ENCODE results near the gene TRIM75.

TRIM75 gene

DNA sequence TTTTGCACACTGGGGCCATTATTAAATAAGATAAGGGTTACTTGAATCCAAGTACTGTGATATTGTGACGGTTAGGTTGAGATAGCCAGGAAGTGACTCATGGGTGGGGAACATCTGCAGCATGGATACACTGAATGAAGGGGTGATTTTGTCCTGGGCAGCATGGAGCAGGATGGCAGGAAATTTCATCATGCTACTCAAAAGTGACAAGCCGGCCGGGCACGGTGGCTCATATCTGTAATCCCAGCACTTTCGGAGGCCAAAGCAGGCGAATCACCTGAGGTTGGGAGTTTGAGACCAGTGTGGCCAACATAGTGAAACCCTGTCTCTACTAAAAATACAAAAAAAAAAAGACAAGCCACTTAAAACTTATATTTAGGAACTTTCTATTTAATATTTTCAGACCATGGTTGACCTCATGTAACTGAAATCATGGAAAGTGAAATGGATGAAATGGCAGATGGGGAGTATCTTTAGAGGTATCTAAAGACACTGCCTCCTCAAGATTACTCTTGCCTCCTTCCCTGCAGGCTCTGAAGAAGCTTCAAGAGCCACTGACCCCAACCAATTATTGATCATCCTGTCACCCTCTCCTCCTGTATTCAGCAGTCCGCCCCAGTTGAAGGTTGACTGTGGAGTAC lies 25.8 kb upstream of the TRIM75 start:
- H3K27me3 ChIP-seq (ENCODE audit: insufficient read depth, low read length, poor library complexity) = no peaks in the 10 kb centered on the region
- H3K27ac ChIP-seq (ENCODE audit: low read length) = no peak overlapping the region
- no peaks in the 10 kb centered on the region for H3K36me3 ChIP-seq (ENCODE audit: insufficient read depth, low read length)
- TF ChIP-seq EZH2 (IDR thresholded peaks at IDR 0.05; ENCODE audit: borderline replicate concordance, low read depth, low read length, severe bottlenecking) = no peak
- TF ChIP-seq, protein P1, sequence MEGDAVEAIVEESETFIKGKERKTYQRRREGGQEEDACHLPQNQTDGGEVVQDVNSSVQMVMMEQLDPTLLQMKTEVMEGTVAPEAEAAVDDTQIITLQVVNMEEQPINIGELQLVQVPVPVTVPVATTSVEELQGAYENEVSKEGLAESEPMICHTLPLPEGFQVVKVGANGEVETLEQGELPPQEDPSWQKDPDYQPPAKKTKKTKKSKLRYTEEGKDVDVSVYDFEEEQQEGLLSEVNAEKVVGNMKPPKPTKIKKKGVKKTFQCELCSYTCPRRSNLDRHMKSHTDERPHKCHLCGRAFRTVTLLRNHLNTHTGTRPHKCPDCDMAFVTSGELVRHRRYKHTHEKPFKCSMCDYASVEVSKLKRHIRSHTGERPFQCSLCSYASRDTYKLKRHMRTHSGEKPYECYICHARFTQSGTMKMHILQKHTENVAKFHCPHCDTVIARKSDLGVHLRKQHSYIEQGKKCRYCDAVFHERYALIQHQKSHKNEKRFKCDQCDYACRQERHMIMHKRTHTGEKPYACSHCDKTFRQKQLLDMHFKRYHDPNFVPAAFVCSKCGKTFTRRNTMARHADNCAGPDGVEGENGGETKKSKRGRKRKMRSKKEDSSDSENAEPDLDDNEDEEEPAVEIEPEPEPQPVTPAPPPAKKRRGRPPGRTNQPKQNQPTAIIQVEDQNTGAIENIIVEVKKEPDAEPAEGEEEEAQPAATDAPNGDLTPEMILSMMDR (IDR thresholded peaks at IDR 0.05; ENCODE audit: borderline replicate concordance, extremely low read depth, low read length, poor library complexity, severe bottlenecking) = no peak
- ATAC-seq (ENCODE audit: insufficient read depth, low read depth) (no peak), DNase-seq (no peak)
- H3K9ac ChIP-seq (ENCODE audit: low read depth, low read length) = no peak overlapping the region
- no peak overlapping the region for H2AFZ ChIP-seq (ENCODE audit: low read depth, low read length)
- no peaks in the 10 kb centered on the region for H3K9me3 ChIP-seq (ENCODE audit: insufficient read depth, low read length, severe bottlenecking)
- H3K4me2 ChIP-seq (ENCODE audit: insufficient read depth, low read length) = no peak overlapping the region
- no peaks in the 10 kb centered on the region for H3K4me1 ChIP-seq (ENCODE audit: insufficient read depth, low read length)
- H3K4me3 ChIP-seq (ENCODE audit: low read depth in 1 of 2, low read length in 2 of 2) = no peak overlapping the region
- no peaks in the 10 kb centered on the region for H3K79me2 ChIP-seq (ENCODE audit: insufficient read depth, low read length)
- no peaks in the 10 kb centered on the region for H4K20me1 ChIP-seq (ENCODE audit: insufficient read depth, low read length)

DNA sequence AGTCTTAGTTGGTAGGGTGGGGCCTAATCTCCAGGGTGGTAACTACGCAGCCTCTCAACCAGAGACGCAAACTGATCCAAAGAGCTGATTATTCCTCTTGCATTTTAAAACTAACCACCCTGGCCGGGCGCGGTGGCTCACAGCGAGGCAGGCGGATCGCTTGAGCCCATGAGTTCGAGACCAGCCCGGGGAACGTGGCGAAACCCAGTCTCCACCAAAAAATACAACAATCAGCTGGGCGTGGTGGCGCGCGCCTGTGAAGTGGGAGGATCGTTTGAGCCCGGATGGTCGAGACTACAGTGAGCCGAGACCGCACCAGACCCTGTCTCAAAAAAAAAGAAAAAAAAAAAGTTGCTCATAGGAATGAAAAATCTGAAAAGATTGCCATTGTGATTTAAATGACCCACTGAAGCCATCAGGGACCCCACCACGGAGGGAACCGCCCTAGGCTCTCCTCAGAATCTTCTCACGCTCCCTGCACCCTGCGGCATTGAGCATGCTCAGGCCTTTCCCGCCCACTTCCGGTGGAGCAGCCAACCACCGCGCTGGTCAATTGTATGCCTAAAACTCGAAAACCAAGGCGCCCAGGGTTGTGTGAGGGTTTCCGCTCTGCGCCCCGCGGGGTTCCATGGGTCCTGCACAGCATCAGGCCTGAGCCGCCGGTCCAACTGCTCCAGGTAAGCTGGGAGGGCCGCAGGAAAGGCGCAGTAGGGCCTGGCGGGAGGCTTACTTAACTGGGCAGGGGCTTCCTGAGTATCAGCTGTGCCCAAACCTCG lies 22.0 kb upstream of the TRIM75 start, which contains the start of gene TRIM60:
Gene TRIM60 (plus strand): TSS at position 564 of the 776 bp plus-strand sequence. CDS start 8,074 bp downstream, outside the sequence.
- Histone ChIP-seq H3K4me3 (ENCODE audit: low read depth in 1 of 2, low read length in 2 of 2) (no peak within 1 kb of the TSS), H3K4me2 (ENCODE audit: insufficient read depth, low read length) (no peak within 1 kb of the TSS), H3K79me2 (ENCODE audit: insufficient read depth, low read length) (no peaks in the 10 kb centered on the region), H3K4me1 (ENCODE audit: insufficient read depth, low read length) (no peaks in the 10 kb centered on the region), H4K20me1 (ENCODE audit: insufficient read depth, low read length) (no peaks in the 10 kb centered on the region), H3K27ac (ENCODE audit: low read length) (no peak within 1 kb of the TSS), H2AFZ (ENCODE audit: low read depth, low read length) (no peak within 1 kb of the TSS), H3K36me3 (ENCODE audit: insufficient read depth, low read length) (no peaks in the 10 kb centered on the region), H3K9ac (ENCODE audit: low read depth, low read length) (no peak within 1 kb of the TSS), H3K9me3 (ENCODE audit: insufficient read depth, low read length, severe bottlenecking) (no peaks in the 10 kb centered on the region), H3K27me3 (ENCODE audit: insufficient read depth, low read length, poor library complexity) (no peaks in the 10 kb centered on the region)
- no peak for DNase-seq
- ATAC-seq (ENCODE audit: insufficient read depth, low read depth) = no peak
- no peak for TF ChIP-seq EZH2 (IDR thresholded peaks at IDR 0.05; ENCODE audit: borderline replicate concordance, low read depth, low read length, severe bottlenecking)
- TF ChIP-seq, protein P1 (IDR thresholded peaks at IDR 0.05; ENCODE audit: borderline replicate concordance, extremely low read depth, low read length, poor library complexity, severe bottlenecking) = no peak

DNA sequence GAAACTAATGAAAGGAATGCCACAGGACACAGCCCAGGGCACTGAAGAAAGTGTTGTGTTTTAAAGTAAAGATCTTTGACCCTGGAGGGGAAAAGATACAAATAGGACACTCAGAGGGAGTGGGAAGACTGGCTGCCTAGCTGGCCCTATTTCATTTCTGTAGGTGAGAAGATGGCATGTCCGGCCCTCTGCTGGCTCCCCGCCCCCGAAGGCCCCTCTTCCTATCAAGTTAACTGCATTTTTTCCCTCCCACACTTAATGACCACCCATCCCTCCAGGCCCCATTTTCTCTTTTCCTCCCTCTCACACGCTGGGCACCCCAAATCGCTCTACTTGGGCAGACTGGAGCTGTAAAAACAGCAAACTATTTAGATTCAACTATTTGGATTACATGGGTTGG lies 5.5 kb upstream of the TRIM75 start:
- ATAC-seq (ENCODE audit: insufficient read depth, low read depth) = no peak
- no peaks in the 10 kb centered on the region for H3K9me3 ChIP-seq (ENCODE audit: insufficient read depth, low read length, severe bottlenecking)
- no peak overlapping the region for H3K9ac ChIP-seq (ENCODE audit: low read depth, low read length)
- no peak for TF ChIP-seq EZH2 (IDR thresholded peaks at IDR 0.05; ENCODE audit: borderline replicate concordance, low read depth, low read length, severe bottlenecking)
- TF ChIP-seq, protein P1 (IDR thresholded peaks at IDR 0.05; ENCODE audit: borderline replicate concordance, extremely low read depth, low read length, poor library complexity, severe bottlenecking) = no peak
- no peaks in the 10 kb centered on the region for H3K79me2 ChIP-seq (ENCODE audit: insufficient read depth, low read length)
- no peak overlapping the region for H3K4me2 ChIP-seq (ENCODE audit: insufficient read depth, low read length)
- no peak overlapping the region for H2AFZ ChIP-seq (ENCODE audit: low read depth, low read length)
- no peaks in the 10 kb centered on the region for H3K36me3 ChIP-seq (ENCODE audit: insufficient read depth, low read length)
- H3K27ac ChIP-seq (ENCODE audit: low read length) = no peak overlapping the region
- H3K4me1 ChIP-seq (ENCODE audit: insufficient read depth, low read length) = no peaks in the 10 kb centered on the region
- H3K27me3 ChIP-seq (ENCODE audit: insufficient read depth, low read length, poor library complexity) = no peaks in the 10 kb centered on the region
- H3K4me3 ChIP-seq (ENCODE audit: low read depth in 1 of 2, low read length in 2 of 2) = no peak overlapping the region
- H4K20me1 ChIP-seq (ENCODE audit: insufficient read depth, low read length) = no peaks in the 10 kb centered on the region
- DNase-seq = no peak

All from DND-41 (cell line).